ENCODE data around the gene NRROS.
"Not testable (repeated sequence)": the region's sequence is repeated elsewhere in the genome, so short reads cannot be mapped to it uniquely, and the experiment has no call there.

- TF ChIP-seq POLR2A, CTCF (IDR thresholded peaks at IDR 0.05): not testable (repeated sequence)
These were observed 19.9 kb upstream of the NRROS start for GRCh38 chr3:196619627-196620026.

Data from adrenal gland (tissue), 5 donors.